OCI-LY7 (cell line): ENCODE data around the gene METTL5.

ENCODE experiments used
- CTCF ChIP-seq: fragments of 200-600 bp; sonication (generic); conservative IDR thresholded peaks from 2 replicates; pipeline ENCODE4 v1.5.1; 2014; ENCODE audit warnings: mild to moderate bottlenecking, antibody characterized with exemption, low read length, moderate library complexity, mixed read lengths
- EZH2phosphoT487 ChIP-seq: fragments of 200-600 bp; sonication (generic); IDR thresholded peaks from 2 replicates; pipeline ENCODE4 v1.6.1; 2018; ENCODE audit warnings: low read depth, borderline replicate concordance, mild to moderate bottlenecking, mixed run types, antibody characterized with exemption, low read length, moderate library complexity, mixed read lengths

- no peak for TF ChIP-seq EZH2phosphoT487
- TF ChIP-seq CTCF, result no peak
Observed at GRCh38 chr2:169822036-169822435, 2.7 kb downstream of the METTL5 start.
